Activated B cell treated with CpG ODN at 0.5 μM for 24 hours (primary cell): ENCODE data around the gene CEP128. TPM values are rescaled to one million over a fixed set of nuclear protein-coding genes. Genes with fewer than 3 reads are reported as not detected.

Source experiments
- ATAC-seq: fragments of 200-7000 bp; cut with Tn5 transposase; one replicate; pipeline ENCODE4 v1.10.0; 2021; ENCODE audit warnings: low read depth, mild to moderate bottlenecking, moderate library complexity
- CTCF ChIA-PET: fragments of 350-600 bp; sonication (Branson Sonifier 250); formaldehyde crosslinking; loops from one replicate; lab custom pipeline; 2021; ENCODE audit warnings: antibody characterized with exemption; lab: Charles Lee
- POLR2A ChIA-PET: fragments of 350-600 bp; sonication (Branson Sonifier 250); formaldehyde crosslinking; loops from one replicate; lab custom pipeline; 2021; ENCODE audit warnings: antibody characterized with exemption; lab: Charles Lee
- DNase-seq: peaks from one replicate; pipeline ENCODE4 v3.0.0; 2022
- H3K27ac Mint-ChIP-seq: one replicate; pipeline ENCODE4 v1.8.0; 2020; ENCODE audit warnings: mixed read lengths
- H3K27me3 Mint-ChIP-seq: one replicate; pipeline ENCODE4 v1.8.0; 2021; ENCODE audit warnings: mixed read lengths
- H3K36me3 Mint-ChIP-seq: one replicate; pipeline ENCODE4 v1.8.0; 2021; ENCODE audit warnings: low read depth, mixed read lengths
- H3K4me1 Mint-ChIP-seq: one replicate; pipeline ENCODE4 v1.8.0; 2021; ENCODE audit warnings: mixed read lengths
- H3K4me3 Mint-ChIP-seq: one replicate; pipeline ENCODE4 v1.8.0; 2020; ENCODE audit warnings: mild to moderate bottlenecking, mixed read lengths
- H3K9me3 Mint-ChIP-seq: one replicate; pipeline ENCODE4 v1.8.0; 2020; ENCODE audit warnings: mixed read lengths
- CTCF ChIP-seq: fragments of 200-600 bp; IDR thresholded peaks from one replicate; pipeline ENCODE4 v1.8.0; 2022; ENCODE audit warnings: antibody characterized with exemption, mild to moderate bottlenecking
- intact Hi-C: fragments of 100-400 bp; cut with micrococcal nuclease; formaldehyde crosslinking; loops from one replicate; pipeline ENCODE4 v1.15.1; 2024
- total RNA-seq: library from RNA; stranded (reverse); gene quantifications from 2 replicates; pipeline ENCODE4 v1.2.3, GENCODE V29; 2022

The CEP128 gene
- total RNA-seq, 1 donor from 2014 or later: 25.0 TPM

- intact Hi-C loops: no loop called here
- ATAC-seq (no peak), DNase-seq (no peak)
- CTCF ChIA-PET: no interaction called here
- peaks cover 18% of the 10 kb centered on the region for H3K36me3 Mint-ChIP-seq
- TF ChIP-seq CTCF: no peak
- H3K27me3 Mint-ChIP-seq: no peaks in the 10 kb centered on the region
- no peak overlapping the region for H3K4me3 Mint-ChIP-seq
- POLR2A ChIA-PET: no interaction called here
- H3K4me1 Mint-ChIP-seq: peaks cover 9% of the 10 kb centered on the region
- H3K27ac Mint-ChIP-seq: no peak overlapping the region
- peaks cover 6% of the 10 kb centered on the region for H3K9me3 Mint-ChIP-seq
Measured at GRCh38 chr14:80798211-80798610, 143.3 kb downstream of the CEP128 start.

- H3K36me3 Mint-ChIP-seq: peaks cover 5% of the 10 kb centered on the region
- intact Hi-C loops: no loop called here
- POLR2A ChIA-PET: no interaction called here
Measured at GRCh38 chr14:80792771-80793170, 148.8 kb downstream of the CEP128 start.

GRCh38 chr14:80787876-80788275, 153.7 kb downstream of the CEP128 start:
- Mint-ChIP-seq H3K9me3 (no peaks in the 10 kb centered on the region), H3K27me3 (no peaks in the 10 kb centered on the region), H3K27ac (no peak overlapping the region), H3K4me3 (no peak overlapping the region), H3K4me1 (no peaks in the 10 kb centered on the region), H3K36me3 (peaks cover 11% of the 10 kb centered on the region)
- intact Hi-C loops: no loop called here
- DNase-seq: no peak
- TF ChIP-seq CTCF: no peak
- ATAC-seq: no peak
- CTCF ChIA-PET: no interaction called here
- POLR2A ChIA-PET: no interaction called here

More at GRCh38 chr14:80792771-80793170, 148.8 kb downstream of the CEP128 start:
- H3K4me3 Mint-ChIP-seq: no peak overlapping the region
- no peaks in the 10 kb centered on the region for H3K4me1 Mint-ChIP-seq
- H3K27ac Mint-ChIP-seq: no peak overlapping the region
- no peaks in the 10 kb centered on the region for H3K9me3 Mint-ChIP-seq
- no peak for TF ChIP-seq CTCF
- ATAC-seq (no peak), DNase-seq (no peak)
- no peaks in the 10 kb centered on the region for H3K27me3 Mint-ChIP-seq
- CTCF ChIA-PET: no interaction called here

GRCh38 chr14:80784820-80785219, 156.7 kb downstream of the CEP128 start:
- H3K27ac Mint-ChIP-seq: no peak overlapping the region
- TF ChIP-seq CTCF: no peak
- ATAC-seq (no peak), DNase-seq (no peak)
- intact Hi-C loops: no loop called here
- ChIA-PET POLR2A (no interaction called here), CTCF (no interaction called here)
- no peaks in the 10 kb centered on the region for H3K9me3 Mint-ChIP-seq
- H3K4me1 Mint-ChIP-seq: no peaks in the 10 kb centered on the region
- no peak overlapping the region for H3K4me3 Mint-ChIP-seq
- peaks cover 8% of the 10 kb centered on the region for H3K36me3 Mint-ChIP-seq
- no peaks in the 10 kb centered on the region for H3K27me3 Mint-ChIP-seq

GRCh38 chr14:80781972-80782367, 159.6 kb downstream of the CEP128 start:
- Mint-ChIP-seq H3K27me3 (no peaks in the 10 kb centered on the region), H3K4me3 (no peak overlapping the region), H3K36me3 (peaks cover 10% of the 10 kb centered on the region), H3K27ac (no peak overlapping the region), H3K4me1 (no peaks in the 10 kb centered on the region), H3K9me3 (no peaks in the 10 kb centered on the region)
- intact Hi-C loops: no loop called here
- no peak for ATAC-seq
- CTCF ChIA-PET: no interaction called here
- DNase-seq: no peak
- no peak for TF ChIP-seq CTCF
- POLR2A ChIA-PET: no interaction called here
